Measurements from ENCODE around the gene RASL10A. TPM values are rescaled to one million over a fixed set of nuclear protein-coding genes. Genes with fewer than 3 reads are reported as not detected.
"Not testable (repeated sequence)": the region's sequence is repeated elsewhere in the genome, so short reads cannot be mapped to it uniquely, and the experiment has no call there.

Gene RASL10A, protein sequence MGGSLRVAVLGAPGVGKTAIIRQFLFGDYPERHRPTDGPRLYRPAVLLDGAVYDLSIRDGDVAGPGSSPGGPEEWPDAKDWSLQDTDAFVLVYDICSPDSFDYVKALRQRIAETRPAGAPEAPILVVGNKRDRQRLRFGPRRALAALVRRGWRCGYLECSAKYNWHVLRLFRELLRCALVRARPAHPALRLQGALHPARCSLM
- total RNA-seq: 0.86 TPM in 1 of 2 replicates, not detected in the other

DNA sequence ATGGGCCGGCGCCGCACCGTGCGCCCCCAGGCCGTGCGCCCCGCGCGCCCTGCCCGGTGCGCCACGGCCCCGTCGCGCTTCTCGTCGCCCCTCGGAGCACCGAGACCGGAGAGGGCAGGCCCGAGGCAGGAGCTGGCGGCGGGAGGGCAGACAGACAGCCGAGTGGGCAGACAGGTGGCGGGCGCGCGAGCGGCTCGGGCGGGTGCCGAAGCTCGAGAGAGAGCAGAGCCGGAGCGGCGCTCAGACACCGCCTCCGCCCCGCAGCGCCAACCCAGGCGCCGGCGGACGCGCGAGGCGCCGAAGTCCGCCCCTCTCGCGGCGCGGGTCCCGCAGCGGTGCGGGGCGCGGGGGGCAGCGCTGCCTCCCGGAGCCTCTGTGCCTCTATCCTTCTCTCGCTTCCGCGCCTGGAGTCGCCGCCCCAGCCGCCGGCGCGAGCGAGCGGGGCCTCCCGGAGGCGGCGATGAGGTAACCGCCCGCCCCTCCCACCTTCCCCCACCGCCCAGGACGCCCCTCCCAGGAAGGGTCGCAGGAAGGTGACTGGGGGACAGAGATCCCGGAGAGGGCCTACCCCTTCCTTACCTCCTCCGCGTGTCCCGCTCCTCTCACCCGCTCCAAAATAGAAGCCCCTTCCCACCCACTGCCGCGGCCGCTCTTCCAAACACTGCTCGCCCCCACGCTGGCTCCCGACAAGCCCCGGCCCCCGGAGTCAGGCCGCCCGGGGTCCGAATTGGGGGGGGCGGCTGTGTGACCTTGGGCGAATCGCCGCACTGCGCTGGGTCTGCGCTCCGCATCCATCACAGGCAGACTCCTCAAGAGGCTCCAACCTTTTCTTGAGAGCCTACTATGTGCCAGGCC is at the start of gene RASL10A:
TSS of gene RASL10A (minus strand) at position 412 of the 855 bp plus-strand sequence. CDS start 451 bp downstream, outside the sequence.
- TF ChIP-seq, protein P1, sequence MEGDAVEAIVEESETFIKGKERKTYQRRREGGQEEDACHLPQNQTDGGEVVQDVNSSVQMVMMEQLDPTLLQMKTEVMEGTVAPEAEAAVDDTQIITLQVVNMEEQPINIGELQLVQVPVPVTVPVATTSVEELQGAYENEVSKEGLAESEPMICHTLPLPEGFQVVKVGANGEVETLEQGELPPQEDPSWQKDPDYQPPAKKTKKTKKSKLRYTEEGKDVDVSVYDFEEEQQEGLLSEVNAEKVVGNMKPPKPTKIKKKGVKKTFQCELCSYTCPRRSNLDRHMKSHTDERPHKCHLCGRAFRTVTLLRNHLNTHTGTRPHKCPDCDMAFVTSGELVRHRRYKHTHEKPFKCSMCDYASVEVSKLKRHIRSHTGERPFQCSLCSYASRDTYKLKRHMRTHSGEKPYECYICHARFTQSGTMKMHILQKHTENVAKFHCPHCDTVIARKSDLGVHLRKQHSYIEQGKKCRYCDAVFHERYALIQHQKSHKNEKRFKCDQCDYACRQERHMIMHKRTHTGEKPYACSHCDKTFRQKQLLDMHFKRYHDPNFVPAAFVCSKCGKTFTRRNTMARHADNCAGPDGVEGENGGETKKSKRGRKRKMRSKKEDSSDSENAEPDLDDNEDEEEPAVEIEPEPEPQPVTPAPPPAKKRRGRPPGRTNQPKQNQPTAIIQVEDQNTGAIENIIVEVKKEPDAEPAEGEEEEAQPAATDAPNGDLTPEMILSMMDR (IDR thresholded peaks at IDR 0.05; ENCODE audit: insufficient read depth, low read depth, low read length): no peak
- no peak for DNase-seq (ENCODE audit: low read depth)
- H3K4me3 ChIP-seq (ENCODE audit: low read depth, low read length): peak within 1 kb of the TSS; percentile 12

DNA sequence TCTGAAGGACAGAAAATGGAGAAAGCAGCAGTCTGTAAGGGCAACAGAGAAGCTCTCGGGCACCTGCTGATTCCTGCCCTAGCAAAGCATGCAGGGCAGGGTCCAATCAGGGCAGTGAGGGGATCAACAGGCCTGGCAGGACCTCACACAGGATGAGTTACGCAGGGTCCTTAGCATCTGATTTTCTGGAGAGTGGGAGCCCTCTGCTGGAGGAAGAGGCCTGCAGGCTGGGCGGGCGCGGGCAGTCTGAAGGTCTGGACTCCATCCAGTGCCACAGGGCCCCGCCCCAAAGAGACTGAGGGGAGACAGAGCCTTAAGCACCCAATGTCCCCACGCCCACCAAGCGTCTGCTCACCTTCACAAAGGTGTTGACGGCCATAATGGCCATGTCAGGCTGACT is 44.0 kb upstream of the RASL10A start:
- peak; percentile 69 for DNase-seq (ENCODE audit: low read depth)
- no peak overlapping the region for H3K4me3 ChIP-seq (ENCODE audit: low read depth, low read length)
- TF ChIP-seq, protein P1 (IDR thresholded peaks at IDR 0.05; ENCODE audit: insufficient read depth, low read depth, low read length): peak; percentile 78

DNA sequence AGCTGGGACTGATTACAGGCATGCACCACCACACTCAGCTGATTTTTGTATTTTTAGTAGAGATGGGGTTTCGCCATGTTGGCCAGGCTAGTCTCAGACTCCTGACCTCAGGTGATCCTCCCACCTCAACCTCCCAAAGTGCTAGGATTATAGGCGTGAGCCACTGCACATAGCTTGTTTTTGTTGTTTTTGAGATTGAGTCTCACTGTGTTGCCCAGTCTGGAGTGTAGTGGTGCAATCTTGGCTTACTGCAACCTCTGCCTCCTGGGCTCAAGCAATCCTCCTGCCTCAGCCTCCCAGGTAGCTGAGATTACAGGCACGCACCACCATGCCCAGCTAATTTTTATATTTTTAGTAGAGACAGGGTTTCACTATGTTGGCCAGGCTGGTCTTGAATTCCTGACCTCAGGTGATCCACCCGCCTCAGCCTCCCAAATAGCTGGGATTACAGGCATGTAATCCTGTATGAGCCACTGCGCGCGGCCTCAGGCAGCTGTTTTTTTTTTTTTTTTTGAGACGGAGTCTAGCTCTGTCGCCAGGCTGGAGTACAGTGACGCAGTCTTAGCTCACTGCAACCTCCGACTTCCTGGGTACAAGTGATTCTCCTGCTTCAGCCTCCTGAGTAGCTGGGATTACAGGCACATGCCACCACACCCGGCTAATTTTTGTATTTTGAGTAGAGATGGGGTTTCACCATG is 41.8 kb upstream of the RASL10A start:
- not testable (repeated sequence) for H3K4me3 ChIP-seq (ENCODE audit: low read depth, low read length); DNase-seq (ENCODE audit: low read depth)

DNA sequence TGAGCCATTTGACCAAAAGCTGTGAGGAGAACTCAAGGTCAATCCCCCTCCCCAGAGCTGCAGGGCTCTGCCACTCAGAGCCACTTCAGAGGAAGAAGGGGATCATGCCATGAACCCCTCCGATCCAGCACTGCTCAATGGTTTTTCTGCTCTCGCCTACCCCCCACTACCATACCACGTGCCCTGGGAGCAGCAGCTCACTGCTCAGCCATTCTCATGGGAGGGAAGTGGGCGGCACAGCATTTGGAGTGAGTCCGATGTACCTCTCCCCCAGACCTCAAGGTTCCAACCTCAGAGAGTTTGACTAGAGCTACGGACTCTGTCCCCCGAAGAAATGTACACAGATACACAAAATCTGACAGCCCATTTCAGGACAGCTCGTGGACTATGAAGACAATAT is 38.4 kb upstream of the RASL10A start:
- no peak overlapping the region for H3K4me3 ChIP-seq (ENCODE audit: low read depth, low read length)
- TF ChIP-seq, protein P1 (IDR thresholded peaks at IDR 0.05; ENCODE audit: insufficient read depth, low read depth, low read length): no peak
- DNase-seq (ENCODE audit: low read depth): no peak

DNA sequence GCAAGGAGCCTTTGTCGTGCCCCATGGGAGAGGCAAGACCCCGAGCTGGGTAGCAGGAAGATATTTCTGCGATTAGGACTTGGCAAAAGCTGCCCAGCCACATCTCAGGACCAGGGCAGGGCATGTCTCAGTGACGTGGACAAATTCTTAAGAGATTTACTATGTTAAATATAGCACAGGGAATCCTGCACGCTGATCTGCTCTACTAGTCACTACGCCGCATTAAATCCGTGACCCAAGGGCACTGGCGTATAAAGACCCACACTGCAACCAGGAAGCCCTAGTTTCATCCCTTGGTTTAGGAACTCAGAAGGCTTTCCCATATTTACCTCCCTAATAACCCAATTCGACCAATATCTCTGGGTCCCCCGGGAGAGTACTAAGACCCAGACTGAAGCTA is 37.8 kb upstream of the RASL10A start:
- H3K4me3 ChIP-seq (ENCODE audit: low read depth, low read length): no peak overlapping the region
- no peak for DNase-seq (ENCODE audit: low read depth)
- TF ChIP-seq, protein P1 (IDR thresholded peaks at IDR 0.05; ENCODE audit: insufficient read depth, low read depth, low read length): no peak

DNA sequence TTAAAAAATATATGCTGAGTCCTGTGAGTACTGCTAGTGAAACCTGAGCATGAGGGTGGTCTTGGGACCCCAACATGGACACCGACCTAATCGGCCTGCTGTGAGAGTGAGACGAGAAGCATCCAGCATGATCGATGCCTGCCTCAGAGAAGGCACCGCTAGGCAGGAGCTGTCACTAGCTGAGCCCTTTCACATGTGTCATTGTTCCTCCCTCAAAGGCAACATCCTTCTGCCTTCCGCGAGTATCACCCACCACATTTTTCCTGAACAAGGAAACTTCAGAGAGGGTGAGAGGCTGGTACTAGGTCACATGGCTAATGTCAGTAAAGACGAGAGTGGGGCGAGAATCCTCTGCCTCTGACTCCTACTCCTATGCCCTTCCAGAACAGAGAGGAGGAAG is 37.3 kb upstream of the RASL10A start:
- H3K4me3 ChIP-seq (ENCODE audit: low read depth, low read length): no peak overlapping the region
- TF ChIP-seq, protein P1 (IDR thresholded peaks at IDR 0.05; ENCODE audit: insufficient read depth, low read depth, low read length): no peak
- no peak for DNase-seq (ENCODE audit: low read depth)

DNA sequence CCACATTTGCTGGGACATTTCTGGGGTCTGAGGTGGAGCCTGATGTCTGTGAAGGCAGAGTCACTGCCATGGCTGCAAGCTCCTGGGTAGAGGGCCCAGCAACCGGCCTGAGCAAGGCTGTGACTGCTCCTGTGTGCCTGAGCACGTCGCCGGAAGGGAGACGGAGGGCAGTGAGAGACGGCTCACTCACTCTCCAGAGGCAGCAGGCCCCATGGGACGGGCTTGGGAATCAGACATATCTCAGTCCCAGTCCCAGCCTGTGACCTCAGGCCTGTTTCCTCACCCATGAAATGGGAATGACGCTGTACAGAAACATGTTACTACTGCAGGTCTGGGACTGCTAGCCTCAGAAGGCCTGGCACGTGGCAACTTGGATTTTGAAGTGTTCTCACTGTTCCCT is 36.4 kb upstream of the RASL10A start:
- no peak for DNase-seq (ENCODE audit: low read depth)
- TF ChIP-seq, protein P1 (IDR thresholded peaks at IDR 0.05; ENCODE audit: insufficient read depth, low read depth, low read length): no peak

More for the DNA sequence above, 36.4 kb upstream of the RASL10A start:
- H3K4me3 ChIP-seq (ENCODE audit: low read depth, low read length): no peak overlapping the region

Measured in fibroblast of villous mesenchyme (primary cell).